GM12878 (cell line): ENCODE results near the gene IL17B. TPM values are rescaled to one million over a fixed set of nuclear protein-coding genes. Genes with fewer than 3 reads are reported as not detected.

Experiments used
- ATAC-seq: fragments of 200-7000 bp; cut with Tn5 transposase; 3 replicates; pipeline ENCODE4 v1.9.1; 2020; ENCODE audit warnings: mild to moderate bottlenecking, moderate library complexity
- BruUV-seq: library from RNA; stranded (reverse); fragments of 400-500 nt; replicated peaks from 2 replicates; lab custom pipeline; 2021; lab: Mats Ljungman, UMichigan
- CTCF ChIA-PET: fragments of 300-600 bp; sonication (Branson Sonifier 250); formaldehyde crosslinking; extraction: SDS; loops from one replicate; lab custom pipeline; 2021; ENCODE audit warnings: inconsistent platforms; lab: Yijun Ruan, JAX
- POLR2A ChIA-PET: fragments of 350-600 bp; formaldehyde crosslinking; extraction: SDS; loops from one replicate; lab custom pipeline; 2021; ENCODE audit warnings: inconsistent platforms; lab: Charles Lee
- RAD21 ChIA-PET: fragments of 300-600 bp; sonication (Branson Sonifier 250); formaldehyde crosslinking; loops from one replicate; lab custom pipeline; 2023; ENCODE audit warnings: antibody characterized with exemption; ENCODE audit not compliant: unreplicated experiment; lab: Charles Lee
- SMC1A ChIA-PET: fragments of 300-600 bp; sonication (Branson Sonifier 250); formaldehyde crosslinking; loops from one replicate; lab custom pipeline; 2023; ENCODE audit not compliant: unreplicated experiment, uncharacterized antibody; lab: Charles Lee
- DNase-seq: peaks from one replicate; pipeline ENCODE4 v3.0.0-alpha.2; 2011; ENCODE audit warnings: low read depth, low spot score
- FAIRE-seq: peaks from 3 replicates; lab custom pipeline; 2011; peaks lifted over from hg19 to GRCh38; lab: Jason Lieb, UNC
- H2AFZ ChIP-seq: 2 replicates; pipeline ENCODE4 v1.6.0; 2011; ENCODE audit warnings: low read depth, low read length, control low read depth; ENCODE audit not compliant: control insufficient read depth
- H3K27ac ChIP-seq: 2 replicates; pipeline ENCODE4 v1.5.1; 2011; ENCODE audit warnings: control low read depth; ENCODE audit not compliant: control insufficient read depth, insufficient read depth
- H3K27me3 ChIP-seq, 2 experiments: replicated peaks in 1 of 2; 2 replicates each; pipeline versions ENCODE4 v1.6.0 to v1.6.1; 2011; ENCODE audit warnings: low read length in 1 of 2; ENCODE audit not compliant: control insufficient read depth in 2 of 2, insufficient read depth in 2 of 2
- H3K36me3 ChIP-seq, 2 experiments: 2 replicates each; pipeline ENCODE4 v1.5.1; 2011; ENCODE audit warnings: low read length in 1 of 2; ENCODE audit not compliant: control insufficient read depth in 2 of 2, insufficient read depth in 2 of 2
- H3K4me1 ChIP-seq: 2 replicates; pipeline ENCODE4 v1.6.1; 2011; ENCODE audit warnings: mild to moderate bottlenecking, low read length, moderate library complexity, mixed read lengths; ENCODE audit not compliant: control insufficient read depth, insufficient read depth
- H3K4me2 ChIP-seq: 2 replicates; pipeline ENCODE4 v1.6.0; 2011; ENCODE audit warnings: control low read depth; ENCODE audit not compliant: control insufficient read depth, insufficient read depth
- H3K4me3 ChIP-seq: fragments of 200-600 bp; sonication (generic); 2 replicates; pipeline ENCODE4 v1.5.1; 2016
- H3K79me2 ChIP-seq: 2 replicates; pipeline ENCODE4 v1.6.0; 2011; ENCODE audit warnings: low read length; ENCODE audit not compliant: control insufficient read depth, insufficient read depth
- H3K9ac ChIP-seq: 2 replicates; pipeline ENCODE4 v1.8.0; 2011; ENCODE audit warnings: low read length, control low read depth, mixed read lengths; ENCODE audit not compliant: control insufficient read depth, insufficient read depth
- H3K9me3 ChIP-seq: replicated peaks from 3 replicates; pipeline ENCODE4 v1.5.1; 2011; ENCODE audit warnings: mild to moderate bottlenecking, low read length; ENCODE audit not compliant: control insufficient read depth, insufficient read depth
- H4K20me1 ChIP-seq: 2 replicates; pipeline ENCODE4 v1.6.0; 2011; ENCODE audit not compliant: control insufficient read depth, insufficient read depth
- BHLHE40 ChIP-seq, 2 experiments: fragments of 450-650 bp in 1 of 2; IDR thresholded peaks; 2 replicates each; pipeline ENCODE4 v1.6.1; 2011 to 2017; ENCODE audit warnings: low read depth in 2 of 2, borderline replicate concordance in 1 of 2, improper control_type of control experiment in 1 of 2, low read length in 1 of 2, mild to moderate bottlenecking in 1 of 2
- FOXK2 ChIP-seq: fragments of 450-650 bp; IDR thresholded peaks from 2 replicates; pipeline ENCODE4 v1.6.1; 2017; ENCODE audit warnings: mild to moderate bottlenecking, moderate library complexity
- FOXM1 ChIP-seq: IDR thresholded peaks from 2 replicates; pipeline ENCODE4 v1.6.1; 2012; ENCODE audit warnings: low read depth, mild to moderate bottlenecking, inconsistent platforms, low read length, moderate library complexity
- GABPA ChIP-seq: IDR thresholded peaks from 2 replicates; pipeline ENCODE4 v1.6.1; 2014; ENCODE audit warnings: antibody characterized with exemption, low read depth, mild to moderate bottlenecking, inconsistent platforms
- IRF4 ChIP-seq: IDR thresholded peaks from 2 replicates; pipeline ENCODE4 v1.6.1; 2011; ENCODE audit warnings: low read depth, low read length
- MYC ChIP-seq: IDR thresholded peaks from 2 replicates; pipeline ENCODE4 v1.6.1; 2011; ENCODE audit warnings: mild to moderate bottlenecking, low read length, moderate library complexity, inconsistent platforms; ENCODE audit not compliant: insufficient read depth, insufficient replicate concordance, insufficient read length, severe bottlenecking
- NBN ChIP-seq: fragments of 450-650 bp; IDR thresholded peaks from 2 replicates; pipeline ENCODE4 v1.6.1; 2016
- PML ChIP-seq: IDR thresholded peaks from 2 replicates; pipeline ENCODE4 v1.6.1; 2012; ENCODE audit warnings: low read length, inconsistent platforms
- SIX5 ChIP-seq: IDR thresholded peaks from 2 replicates; pipeline ENCODE4 v1.6.1; 2011; ENCODE audit warnings: mild to moderate bottlenecking, low read depth, low read length, moderate library complexity; ENCODE audit not compliant: severe bottlenecking
- STAT1 ChIP-seq: fragments of 450-650 bp; conservative IDR thresholded peaks from 2 replicates; pipeline ENCODE4 v1.6.1; 2014; ENCODE audit warnings: antibody characterized with exemption, mild to moderate bottlenecking
- YY1 ChIP-seq: IDR thresholded peaks from 2 replicates; pipeline ENCODE4 v1.6.1; 2011; ENCODE audit warnings: low read depth, mild to moderate bottlenecking, low read length
- WGBS: methylation state at CpG from one replicate; pipeline ENCODE4 v1.1.6; 2016; ENCODE audit warnings: low lambda C conversion rate; ENCODE audit not compliant: insufficient replicate concordance, insufficient coverage; ENCODE audit errors: missing lambda C conversion rate; 5-methylcytosine and 5-hydroxymethylcytosine counted together
- in situ Hi-C: fragments of 300-500 bp; cut with MboI; formaldehyde crosslinking; loops from 9 replicates; pipeline ENCODE4 v1.14.3; 2018; ENCODE audit warnings: mixed read lengths
- intact Hi-C: fragments of 100-400 bp; cut with micrococcal nuclease; formaldehyde crosslinking; loops from one replicate; pipeline ENCODE4 v1.14.2; 2022; ENCODE audit not compliant: unreplicated experiment
- polyA plus RNA-seq, 11 experiments: library from polyadenylated mRNA; depleted of rRNA in 4 of 11; unstranded in 6 of 11; stranded (reverse) in 5 of 11; fragments of >200 nt; fragmentation: Nextera tagmentation in 4 of 11; fragmentation: Illumina TruSeq in 1 of 11; extraction: Ambion mirVana in 4 of 11; extraction: Trizol in 1 of 11; gene quantifications; 1 replicate in 1 of 11; 2 replicates in 10 of 11; pipeline versions ENCODE4 v1.2.1 to v1.2.3, GENCODE V29; 2011 to 2016; ENCODE audit warnings: inconsistent platforms in 2 of 11, missing spikeins in 2 of 11, low read depth in 1 of 11
- total RNA-seq, 4 experiments: library from RNA; depleted of rRNA in 3 of 4; stranded (reverse); fragments of >200 nt in 3 of 4; fragmentation: Illumina TruSeq in 1 of 4; extraction: Trizol in 1 of 4; gene quantifications; 2 replicates each; pipeline versions ENCODE4 v1.2.1 to v1.2.3, GENCODE V29; 2013 to 2021
- TF ChIP-seq, protein P1 (sequence below): fragments of 450-650 bp; formaldehyde crosslinking; IDR thresholded peaks from 2 replicates; pipeline ENCODE4 v1.4.0; 2022; ENCODE audit warnings: mild to moderate bottlenecking, moderate library complexity
- TF ChIP-seq, protein P2 (sequence below): IDR thresholded peaks from 2 replicates; pipeline ENCODE4 v1.6.1; 2012; ENCODE audit warnings: low read length, inconsistent platforms

The IL17B gene
- total and polyA plus RNA-seq, 10 of the 15 experiments (the other 5 are each of a cell fraction or from before 2014, with no cell fraction given) = not detected

DNA sequence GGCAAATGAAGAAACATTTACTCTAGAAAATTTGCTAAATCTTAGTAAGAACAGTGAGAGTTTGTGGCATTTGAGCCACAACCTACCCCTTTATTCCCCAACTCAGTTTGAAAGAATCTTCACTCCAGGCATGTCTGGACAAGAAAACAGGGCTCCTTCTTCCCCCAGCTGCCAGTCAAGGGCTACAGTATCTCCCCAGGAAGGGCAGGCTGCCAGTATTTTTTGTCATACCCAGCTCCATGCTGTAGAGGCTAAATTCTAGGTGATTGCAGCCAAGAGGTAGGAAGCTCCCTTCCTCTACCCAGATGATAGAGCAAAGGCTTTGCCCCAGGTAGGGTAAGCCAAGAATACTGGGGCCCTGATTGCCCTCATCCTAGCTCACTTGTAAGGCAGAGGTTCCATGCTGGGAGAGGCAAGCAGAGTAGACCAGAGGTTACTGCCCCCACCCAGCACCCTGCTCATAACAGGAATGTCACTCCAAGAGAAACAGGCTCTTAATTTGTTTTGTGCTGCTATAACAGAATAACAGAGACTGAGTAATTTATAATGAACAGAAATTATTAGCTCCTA lies 53.8 kb downstream of the IL17B start:
- no peak overlapping the region for H3K9ac ChIP-seq
- no peak overlapping the region for H2AFZ ChIP-seq
- RAD21 ChIA-PET = interaction anchor here (0.8 kb wide), 1 partner anchor 44 kb away, joined by 3 read pairs; no protein-coding TSS in a partner anchor
- DNase-seq (no peak), FAIRE-seq (peak; percentile 7), ATAC-seq (no peak)
- no peaks in the 10 kb centered on the region for H3K36me3 ChIP-seq
- H3K79me2 ChIP-seq = no peaks in the 10 kb centered on the region
- no peaks in the 10 kb centered on the region for H3K4me1 ChIP-seq
- intact Hi-C loops (no loop called here), in situ Hi-C loops (no loop called here)
- no peaks in the 10 kb centered on the region for H4K20me1 ChIP-seq
- no peak overlapping the region for H3K4me2 ChIP-seq
- POLR2A ChIA-PET = interaction anchor here (0.9 kb wide), 1 partner anchor 33 kb away, joined by 3 read pairs; the partner anchor contains the start of gene PCYOX1L
- CTCF ChIA-PET = interaction anchor here (0.7 to 5.0 kb wide), 7 partner anchors 11 to 117 kb away, joined by 3 to 36 read pairs (median 4); no protein-coding TSS in a partner anchor
- H3K9me3 ChIP-seq = no peaks in the 10 kb centered on the region; the same call in 2 of the 3 replicates
- no peak for TF ChIP-seq BHLHE40 (IDR thresholded peaks at IDR 0.05; ENCODE audit: borderline replicate concordance in 1 of 2, low read depth in 2 of 2, low read length in 1 of 2)
- TF ChIP-seq IRF4 = no peak
- no peak for TF ChIP-seq GABPA
- H3K27ac ChIP-seq = no peak overlapping the region
- no peaks in the 10 kb centered on the region for H3K27me3 ChIP-seq
- no peak overlapping the region for H3K4me3 ChIP-seq
- SMC1A ChIA-PET = interaction anchor here (1.0 to 1.5 kb wide), 2 partner anchors 28 to 48 kb away, joined by 3 read pairs; no protein-coding TSS in a partner anchor
- BruUV-seq = no TSS peak

DNA sequence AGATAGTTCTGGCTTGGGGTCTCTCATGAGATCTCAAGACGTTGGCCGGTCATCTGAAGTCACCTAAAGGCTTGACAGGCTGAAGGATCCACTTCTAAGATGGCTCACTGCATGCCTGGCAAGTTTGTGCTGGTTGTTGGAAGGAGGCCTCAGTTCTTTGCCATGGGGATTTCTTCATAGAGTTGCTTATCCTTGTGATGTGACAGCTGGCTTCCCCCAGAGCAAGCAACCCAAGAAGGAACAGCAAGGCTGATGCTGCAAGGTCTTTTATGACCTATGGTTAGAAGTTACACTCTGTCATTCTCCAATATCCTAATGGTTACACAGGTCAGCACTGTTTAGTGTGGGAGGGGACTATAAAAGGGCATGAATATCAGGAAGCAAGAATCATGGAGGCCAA lies 54.5 kb downstream of the IL17B start:
- ChIA-PET CTCF (interaction anchor here (0.5 to 5.0 kb wide), 8 partner anchors 10 to 164 kb away, joined by 3 to 36 read pairs (median 4); no protein-coding TSS in a partner anchor), SMC1A (interaction anchor here (1.0 to 1.6 kb wide), 4 partner anchors 11 to 48 kb away, joined by 3 to 7 read pairs (median 4); no protein-coding TSS in a partner anchor), POLR2A (no interaction called here), RAD21 (no interaction called here)
- Histone ChIP-seq H3K4me1 (no peaks in the 10 kb centered on the region), H3K27ac (no peak overlapping the region), H3K36me3 (no peaks in the 10 kb centered on the region), H3K9ac (no peak overlapping the region), H3K27me3 (no peaks in the 10 kb centered on the region), H3K4me2 (no peak overlapping the region), H3K4me3 (no peak overlapping the region), H4K20me1 (no peaks in the 10 kb centered on the region), H3K79me2 (no peaks in the 10 kb centered on the region), H3K9me3 (no peaks in the 10 kb centered on the region; the same call in 2 of the 3 replicates), H2AFZ (no peak overlapping the region)
- WGBS = 0% methylated on average over 2 of the region's 2 CpGs
- in situ Hi-C loops = no loop called here
- FAIRE-seq (no peak), ATAC-seq (no peak), DNase-seq (no peak)
- intact Hi-C loops = no loop called here
- BruUV-seq = no TSS peak
- TF ChIP-seq FOXM1 (no peak), FOXK2 (no peak), YY1 (no peak), STAT1 (no peak), NBN (no peak), MYC (no peak), SIX5 (no peak), PML (no peak)
- TF ChIP-seq, protein P1, sequence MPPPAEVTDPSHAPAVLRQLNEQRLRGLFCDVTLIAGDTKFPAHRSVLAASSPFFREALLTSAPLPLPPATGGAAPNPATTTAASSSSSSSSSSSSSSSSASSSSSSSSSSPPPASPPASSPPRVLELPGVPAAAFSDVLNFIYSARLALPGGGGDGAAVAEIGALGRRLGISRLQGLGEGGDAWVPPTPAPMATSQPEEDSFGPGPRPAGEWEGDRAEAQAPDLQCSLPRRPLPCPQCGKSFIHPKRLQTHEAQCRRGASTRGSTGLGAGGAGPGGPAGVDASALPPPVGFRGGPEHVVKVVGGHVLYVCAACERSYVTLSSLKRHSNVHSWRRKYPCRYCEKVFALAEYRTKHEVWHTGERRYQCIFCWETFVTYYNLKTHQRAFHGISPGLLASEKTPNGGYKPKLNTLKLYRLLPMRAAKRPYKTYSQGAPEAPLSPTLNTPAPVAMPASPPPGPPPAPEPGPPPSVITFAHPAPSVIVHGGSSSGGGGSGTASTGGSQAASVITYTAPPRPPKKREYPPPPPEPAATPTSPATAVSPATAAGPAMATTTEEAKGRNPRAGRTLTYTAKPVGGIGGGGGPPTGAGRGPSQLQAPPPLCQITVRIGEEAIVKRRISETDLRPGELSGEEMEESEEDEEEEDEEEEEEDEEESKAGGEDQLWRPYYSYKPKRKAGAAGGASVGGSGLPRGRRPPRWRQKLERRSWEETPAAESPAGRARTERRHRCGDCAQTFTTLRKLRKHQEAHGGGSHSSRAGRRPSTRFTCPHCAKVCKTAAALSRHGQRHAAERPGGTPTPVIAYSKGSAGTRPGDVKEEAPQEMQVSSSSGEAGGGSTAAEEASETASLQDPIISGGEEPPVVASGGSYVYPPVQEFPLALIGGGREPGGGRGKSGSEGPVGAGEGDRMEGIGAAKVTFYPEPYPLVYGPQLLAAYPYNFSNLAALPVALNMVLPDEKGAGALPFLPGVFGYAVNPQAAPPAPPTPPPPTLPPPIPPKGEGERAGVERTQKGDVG (CRISPR knock-in tag) = no peak
- TF ChIP-seq, protein P2, sequence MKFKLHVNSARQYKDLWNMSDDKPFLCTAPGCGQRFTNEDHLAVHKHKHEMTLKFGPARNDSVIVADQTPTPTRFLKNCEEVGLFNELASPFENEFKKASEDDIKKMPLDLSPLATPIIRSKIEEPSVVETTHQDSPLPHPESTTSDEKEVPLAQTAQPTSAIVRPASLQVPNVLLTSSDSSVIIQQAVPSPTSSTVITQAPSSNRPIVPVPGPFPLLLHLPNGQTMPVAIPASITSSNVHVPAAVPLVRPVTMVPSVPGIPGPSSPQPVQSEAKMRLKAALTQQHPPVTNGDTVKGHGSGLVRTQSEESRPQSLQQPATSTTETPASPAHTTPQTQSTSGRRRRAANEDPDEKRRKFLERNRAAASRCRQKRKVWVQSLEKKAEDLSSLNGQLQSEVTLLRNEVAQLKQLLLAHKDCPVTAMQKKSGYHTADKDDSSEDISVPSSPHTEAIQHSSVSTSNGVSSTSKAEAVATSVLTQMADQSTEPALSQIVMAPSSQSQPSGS = no peak
